Astrocyte (in vitro differentiated cells and primary cell): Measurements from ENCODE around the gene WSB1. TPM values are rescaled to one million over a fixed set of nuclear protein-coding genes. Genes with fewer than 3 reads are reported as not detected.

ENCODE experiments used
- DNase-seq: peaks from one replicate; pipeline ENCODE4 v3.0.0-alpha.2; 2010; ENCODE audit warnings: low read depth
- FAIRE-seq: peaks from 2 replicates; lab custom pipeline; 2011; peaks lifted over from hg19 to GRCh38; lab: Jason Lieb, UNC
- H2AFZ ChIP-seq: 2 replicates; pipeline ENCODE4 v1.6.0; 2012; ENCODE audit warnings: low read depth, low read length, inconsistent platforms
- H3K27ac ChIP-seq: 2 replicates; pipeline ENCODE4 v1.5.1; 2011; ENCODE audit warnings: low read depth, low read length, inconsistent platforms
- H3K27me3 ChIP-seq: 2 replicates; pipeline ENCODE4 v1.6.0; 2011; ENCODE audit warnings: low read length, inconsistent platforms; ENCODE audit not compliant: insufficient read depth
- H3K36me3 ChIP-seq: 2 replicates; pipeline ENCODE4 v1.5.1; 2011; ENCODE audit warnings: low read length, inconsistent platforms; ENCODE audit not compliant: insufficient read depth
- H3K4me1 ChIP-seq: 2 replicates; pipeline ENCODE4 v1.5.1; 2011; ENCODE audit warnings: low read length, inconsistent platforms; ENCODE audit not compliant: insufficient read depth
- H3K4me2 ChIP-seq: 2 replicates; pipeline ENCODE4 v1.6.0; 2012; ENCODE audit warnings: low read length, inconsistent platforms
- H3K4me3 ChIP-seq: 2 replicates; pipeline ENCODE4 v1.5.1; 2011; ENCODE audit warnings: low read depth, mild to moderate bottlenecking, low read length, inconsistent platforms; ENCODE audit not compliant: insufficient read depth
- H3K79me2 ChIP-seq: 2 replicates; pipeline ENCODE4 v1.6.0; 2012; ENCODE audit warnings: mild to moderate bottlenecking, low read length, inconsistent platforms; ENCODE audit not compliant: insufficient read depth
- H3K9ac ChIP-seq: 2 replicates; pipeline ENCODE4 v1.6.0; 2012; ENCODE audit warnings: mild to moderate bottlenecking, low read length, inconsistent platforms
- H3K9me3 ChIP-seq: 2 replicates; pipeline ENCODE4 v1.5.1; 2012; ENCODE audit warnings: low read depth, mild to moderate bottlenecking, low read length, inconsistent platforms; ENCODE audit not compliant: insufficient read depth
- H4K20me1 ChIP-seq: 2 replicates; pipeline ENCODE4 v1.6.0; 2012; ENCODE audit warnings: low read length, inconsistent platforms; ENCODE audit not compliant: insufficient read depth
- H3K27ac Mint-ChIP-seq: one replicate; pipeline ENCODE4 v1.8.0; 2021; ENCODE audit warnings: mild to moderate bottlenecking, mixed read lengths; ENCODE audit not compliant: unreplicated experiment
- H3K27me3 Mint-ChIP-seq: one replicate; pipeline ENCODE4 v1.8.0; 2021; ENCODE audit warnings: low read depth, mixed read lengths; ENCODE audit not compliant: unreplicated experiment
- H3K36me3 Mint-ChIP-seq: one replicate; pipeline ENCODE4 v1.8.0; 2021; ENCODE audit warnings: low read depth, mixed read lengths; ENCODE audit not compliant: unreplicated experiment
- H3K4me1 Mint-ChIP-seq: one replicate; pipeline ENCODE4 v1.8.0; 2021; ENCODE audit warnings: low read depth, mixed read lengths; ENCODE audit not compliant: unreplicated experiment
- H3K4me3 Mint-ChIP-seq: one replicate; pipeline ENCODE4 v1.8.0; 2021; ENCODE audit warnings: mild to moderate bottlenecking, moderate library complexity, mixed read lengths; ENCODE audit not compliant: unreplicated experiment
- H3K9me3 Mint-ChIP-seq: one replicate; pipeline ENCODE4 v1.8.0; 2021; ENCODE audit warnings: mild to moderate bottlenecking, mixed read lengths; ENCODE audit not compliant: unreplicated experiment
- EZH2 ChIP-seq: IDR thresholded peaks from 2 replicates; pipeline ENCODE4 v1.6.1; 2012; ENCODE audit warnings: mild to moderate bottlenecking, low read length, inconsistent platforms; ENCODE audit not compliant: insufficient read depth
- total RNA-seq: library from RNA; stranded (reverse); gene quantifications from 2 replicates; pipeline ENCODE4 v1.2.1, GENCODE V29; 2021
- TF ChIP-seq, protein P1 (sequence below): IDR thresholded peaks from 2 replicates; pipeline ENCODE4 v1.5.1; 2011; ENCODE audit warnings: low read depth, mild to moderate bottlenecking, inconsistent platforms, low read length, moderate library complexity; ENCODE audit not compliant: insufficient read depth

The WSB1 gene
- total RNA-seq, 1 donor from 2014 or later, result 217 TPM

DNA sequence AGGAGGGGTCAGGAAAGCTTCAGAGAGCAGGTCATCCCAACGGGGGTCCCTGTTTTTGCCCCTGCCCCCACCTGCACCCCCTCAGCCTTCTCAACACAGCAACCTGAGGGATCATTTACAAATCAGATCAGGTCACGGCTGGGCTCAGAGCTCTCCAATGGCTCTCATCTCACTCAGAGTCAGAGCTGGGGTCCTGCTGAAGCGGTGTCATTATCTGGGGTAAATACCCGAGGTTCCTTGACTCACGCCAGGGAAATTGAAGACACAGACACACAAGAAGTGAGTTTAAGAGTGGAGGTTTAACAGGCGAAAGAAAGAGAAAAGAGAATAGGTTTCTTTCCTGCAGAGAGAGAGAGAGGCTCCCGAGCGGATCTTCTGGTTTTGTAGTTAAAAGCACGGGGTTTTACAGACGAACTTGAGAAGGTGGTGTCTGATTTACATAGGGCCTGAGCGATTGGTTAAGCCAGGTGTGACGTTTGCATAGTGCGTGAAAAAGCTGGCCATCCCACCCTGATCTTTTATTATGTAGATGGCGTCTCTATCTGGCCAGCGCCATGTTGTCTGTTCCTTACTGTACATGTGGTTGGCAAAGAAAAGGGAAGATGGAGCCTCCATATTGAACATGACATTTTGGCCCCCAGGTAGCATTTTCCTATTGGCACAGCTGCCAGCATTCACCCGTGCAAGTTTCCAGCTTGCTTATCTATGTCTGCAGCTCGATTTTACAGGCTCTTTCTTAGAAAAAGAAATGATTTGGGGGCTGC lies 51.4 kb downstream of the WSB1 start:
- Histone ChIP-seq H3K4me2 (peak overlapping the region; percentile 70), H3K9me3 (no peaks in the 10 kb centered on the region), H3K9ac (peak overlapping the region; percentile 9), H3K79me2 (no peaks in the 10 kb centered on the region), H3K4me3 (peak overlapping the region; percentile 7), H3K27ac (no peak overlapping the region), H2AFZ (peak overlapping the region; percentile 42), H4K20me1 (no peaks in the 10 kb centered on the region), H3K4me1 (no peaks in the 10 kb centered on the region), H3K27me3 (no peaks in the 10 kb centered on the region), H3K36me3 (no peaks in the 10 kb centered on the region)
- Mint-ChIP-seq H3K9me3 (no peaks in the 10 kb centered on the region), H3K4me3 (peak overlapping the region; percentile 83), H3K4me1 (peaks cover 7% of the 10 kb centered on the region), H3K36me3 (no peaks in the 10 kb centered on the region), H3K27me3 (no peaks in the 10 kb centered on the region), H3K27ac (peak overlapping the region; percentile 94)
- DNase-seq (peak; percentile 84), FAIRE-seq (no peak)
- TF ChIP-seq EZH2, result no peak
- TF ChIP-seq, protein P1, sequence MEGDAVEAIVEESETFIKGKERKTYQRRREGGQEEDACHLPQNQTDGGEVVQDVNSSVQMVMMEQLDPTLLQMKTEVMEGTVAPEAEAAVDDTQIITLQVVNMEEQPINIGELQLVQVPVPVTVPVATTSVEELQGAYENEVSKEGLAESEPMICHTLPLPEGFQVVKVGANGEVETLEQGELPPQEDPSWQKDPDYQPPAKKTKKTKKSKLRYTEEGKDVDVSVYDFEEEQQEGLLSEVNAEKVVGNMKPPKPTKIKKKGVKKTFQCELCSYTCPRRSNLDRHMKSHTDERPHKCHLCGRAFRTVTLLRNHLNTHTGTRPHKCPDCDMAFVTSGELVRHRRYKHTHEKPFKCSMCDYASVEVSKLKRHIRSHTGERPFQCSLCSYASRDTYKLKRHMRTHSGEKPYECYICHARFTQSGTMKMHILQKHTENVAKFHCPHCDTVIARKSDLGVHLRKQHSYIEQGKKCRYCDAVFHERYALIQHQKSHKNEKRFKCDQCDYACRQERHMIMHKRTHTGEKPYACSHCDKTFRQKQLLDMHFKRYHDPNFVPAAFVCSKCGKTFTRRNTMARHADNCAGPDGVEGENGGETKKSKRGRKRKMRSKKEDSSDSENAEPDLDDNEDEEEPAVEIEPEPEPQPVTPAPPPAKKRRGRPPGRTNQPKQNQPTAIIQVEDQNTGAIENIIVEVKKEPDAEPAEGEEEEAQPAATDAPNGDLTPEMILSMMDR, result no peak

DNA sequence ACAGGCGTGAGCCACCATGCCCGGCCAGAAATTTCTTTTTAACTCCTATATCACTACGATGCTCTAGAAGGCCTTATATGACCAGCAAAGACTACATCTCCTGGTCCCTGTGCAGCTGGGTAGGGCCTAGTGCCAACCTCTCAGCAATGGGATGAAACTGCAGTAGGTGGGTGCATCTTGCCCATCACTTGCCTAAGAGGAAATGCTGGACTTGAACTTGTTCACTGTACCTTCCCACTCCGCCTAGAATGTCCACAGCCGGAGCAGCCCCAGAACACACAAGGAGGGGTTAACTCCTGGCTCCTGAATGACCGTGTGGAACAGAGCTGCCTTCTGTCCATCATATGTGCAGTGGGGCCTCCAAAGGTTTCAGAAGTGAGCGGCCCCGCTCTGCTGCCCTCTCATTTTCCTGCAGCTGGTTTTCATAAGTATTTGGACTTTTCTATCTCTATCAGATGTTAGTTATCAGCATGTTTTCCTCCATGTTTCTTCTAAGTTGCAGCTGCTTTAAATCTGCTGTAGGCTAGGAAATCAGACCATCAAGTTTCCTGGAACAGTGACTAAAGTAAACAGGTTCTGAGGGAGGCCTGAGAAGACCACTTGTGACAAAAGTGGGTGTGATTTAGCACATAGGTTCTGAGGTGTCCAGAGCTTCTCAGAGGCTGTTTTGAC lies 52.5 kb downstream of the WSB1 start:
- Mint-ChIP-seq H3K4me3 (no peak overlapping the region), H3K27ac (no peak overlapping the region), H3K9me3 (no peaks in the 10 kb centered on the region), H3K27me3 (no peaks in the 10 kb centered on the region), H3K4me1 (peaks cover 6% of the 10 kb centered on the region), H3K36me3 (no peaks in the 10 kb centered on the region)
- Histone ChIP-seq H3K27me3 (no peaks in the 10 kb centered on the region), H2AFZ (no peak overlapping the region), H4K20me1 (no peaks in the 10 kb centered on the region), H3K79me2 (no peaks in the 10 kb centered on the region), H3K4me1 (no peaks in the 10 kb centered on the region), H3K9ac (no peak overlapping the region), H3K4me3 (no peak overlapping the region), H3K4me2 (no peak overlapping the region), H3K27ac (no peak overlapping the region), H3K36me3 (no peaks in the 10 kb centered on the region), H3K9me3 (no peaks in the 10 kb centered on the region)
- no peak for DNase-seq
- TF ChIP-seq EZH2, result no peak
- TF ChIP-seq, protein P1, result no peak
- FAIRE-seq, result no peak
